IPS DF 4.7 (cell line): ENCODE data around the gene MTR.
A peak's percentile ranks its signal among the peaks of the same experiment; 100 is the strongest.

Experiments used
- DNase-seq: peaks from one replicate; pipeline ENCODE4 v3.0.0-alpha.2; 2013; ENCODE audit warnings: low spot score; ENCODE audit errors: extremely low read depth

MTR gene

DNA sequence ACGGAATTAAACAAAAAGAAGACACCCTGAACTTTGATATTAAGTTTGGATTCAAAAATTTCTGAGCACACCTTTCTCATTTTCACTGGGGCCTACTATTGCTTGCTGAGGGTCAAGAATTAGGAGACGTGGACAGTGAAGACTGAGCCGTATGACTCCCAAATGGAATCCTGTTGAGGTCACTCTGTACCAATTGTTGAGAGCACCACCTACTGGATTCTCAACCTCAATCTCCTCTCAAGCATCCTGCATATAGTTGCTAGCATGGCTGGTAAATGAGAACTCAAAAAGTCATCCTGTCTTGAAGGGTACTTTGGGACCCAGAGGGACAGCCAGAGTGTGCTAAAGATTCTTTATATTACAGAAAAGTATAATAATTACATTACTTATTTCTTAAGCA, 20.2 kb upstream of the MTR start:
- DNase-seq: peak; percentile 38

DNA sequence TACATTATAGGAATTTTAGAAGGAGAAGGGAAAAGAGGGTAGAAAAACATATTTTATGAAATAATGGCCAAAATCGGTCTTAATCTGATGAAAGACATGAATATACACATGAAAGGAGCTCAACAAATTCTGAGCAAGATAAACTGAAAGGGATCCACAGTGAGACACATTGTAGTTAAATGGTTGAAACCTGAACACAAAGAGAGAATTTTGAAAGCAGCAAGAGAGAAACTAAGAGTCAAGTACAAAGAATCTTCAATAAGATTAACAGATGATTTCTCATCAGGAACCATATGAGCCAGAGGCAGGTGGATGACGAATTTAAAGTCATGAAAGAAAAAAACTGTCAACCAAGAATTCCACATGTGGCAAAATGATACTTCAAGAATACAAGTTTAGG, 15.8 kb upstream of the MTR start:
- no peak for DNase-seq

DNA sequence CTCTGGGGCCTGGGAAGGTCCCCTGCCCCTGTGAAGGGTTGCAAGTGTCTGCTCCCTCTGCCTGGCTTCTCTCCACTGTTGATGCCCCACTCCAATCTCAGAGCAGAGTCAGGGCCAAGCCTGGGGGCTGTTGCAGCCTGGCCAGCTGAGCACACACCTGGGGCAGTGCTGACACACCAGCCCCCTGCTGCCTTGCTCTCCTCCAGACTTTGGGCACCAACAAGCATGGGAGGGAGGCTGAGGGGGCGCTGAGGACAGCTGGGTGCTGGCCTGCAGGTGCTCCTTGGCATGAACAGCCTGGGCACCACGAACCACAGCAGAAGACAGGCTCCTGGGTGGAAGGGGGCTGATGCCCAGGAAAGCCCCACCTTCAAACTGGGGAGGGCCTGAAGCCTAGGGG, 9.6 kb upstream of the MTR start:
- no peak for DNase-seq

DNA sequence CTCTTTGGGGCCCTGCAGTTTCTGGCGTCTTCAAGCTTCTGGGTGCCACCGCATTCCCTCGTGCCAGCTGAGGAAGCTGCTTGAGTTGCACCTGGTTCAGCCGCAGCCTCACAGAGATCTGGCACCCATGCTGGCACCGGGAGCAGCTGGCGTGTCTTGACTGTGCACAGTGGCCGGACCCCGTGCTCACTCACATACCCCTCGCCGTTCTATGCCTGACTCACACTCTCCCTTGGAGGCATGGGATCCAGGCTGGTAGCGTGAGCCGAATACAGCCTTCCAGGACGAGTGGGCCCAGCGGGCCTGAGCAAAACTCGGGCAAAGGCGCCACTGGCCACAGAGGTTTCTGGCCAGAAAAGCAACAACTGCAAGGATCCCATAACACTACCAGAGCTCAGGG, 8.6 kb upstream of the MTR start:
- no peak for DNase-seq

- no peak for DNase-seq
These were observed 482 bp upstream of the MTR start for GRCh38 chr1:236794585-236795034.

GRCh38 chr1:236795757-236796667, 920 bp downstream of the MTR start:
- DNase-seq: no peak

GRCh38 chr1:236799001-236799400, 3.9 kb downstream of the MTR start:
- no peak for DNase-seq

DNA sequence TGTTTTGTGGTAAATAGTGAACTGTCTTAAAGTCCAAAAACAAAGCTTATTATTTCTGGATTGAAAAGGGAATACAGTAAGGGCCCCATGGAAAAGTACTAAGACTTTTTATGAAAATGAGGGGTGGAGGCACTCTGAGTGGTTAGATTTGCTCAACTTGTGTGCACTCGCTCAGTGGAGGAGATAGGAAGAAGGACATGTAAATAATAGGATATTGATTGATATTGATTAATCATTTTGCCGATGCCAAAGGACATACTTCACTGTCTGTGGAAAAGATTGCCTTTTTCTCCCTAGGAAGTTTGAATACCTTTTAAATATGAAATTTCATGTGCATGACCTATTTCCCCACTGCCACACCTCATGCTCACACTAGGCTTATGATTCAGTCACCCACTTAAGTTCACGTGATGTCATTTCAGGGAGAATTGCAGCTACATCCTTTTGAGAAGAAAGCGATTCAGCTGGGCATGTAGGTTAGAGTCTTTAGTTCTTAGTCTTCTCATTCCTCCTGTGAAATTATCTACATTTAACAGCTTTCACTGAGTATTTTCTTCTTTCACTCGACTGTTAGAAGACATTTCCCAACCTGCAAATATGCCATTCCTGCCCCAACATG, 5.0 kb downstream of the MTR start:
- no peak for DNase-seq

DNA sequence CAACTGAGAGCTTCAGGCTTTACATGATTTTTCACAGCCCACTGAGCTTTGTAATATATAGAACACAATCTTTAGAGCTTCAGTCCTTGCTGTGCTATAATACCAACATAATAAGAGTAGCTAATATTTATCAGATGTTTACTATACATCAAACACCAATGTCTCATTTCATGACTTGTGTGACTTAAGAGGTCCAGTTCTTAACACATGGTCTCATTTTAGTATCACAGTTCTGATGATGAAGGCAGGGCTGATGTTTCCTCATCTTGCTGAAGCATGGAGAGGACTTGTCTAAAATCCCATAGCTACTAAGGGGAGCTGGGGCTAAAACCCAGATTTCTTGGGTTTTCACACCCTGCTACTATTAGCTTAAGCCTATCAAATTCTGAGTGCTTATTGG, 5.5 kb downstream of the MTR start:
- no peak for DNase-seq

GRCh38 chr1:236802264-236802663, 7.2 kb downstream of the MTR start:
- no peak for DNase-seq

GRCh38 chr1:236806634-236807033, 11.5 kb downstream of the MTR start:
- no peak for DNase-seq

DNA sequence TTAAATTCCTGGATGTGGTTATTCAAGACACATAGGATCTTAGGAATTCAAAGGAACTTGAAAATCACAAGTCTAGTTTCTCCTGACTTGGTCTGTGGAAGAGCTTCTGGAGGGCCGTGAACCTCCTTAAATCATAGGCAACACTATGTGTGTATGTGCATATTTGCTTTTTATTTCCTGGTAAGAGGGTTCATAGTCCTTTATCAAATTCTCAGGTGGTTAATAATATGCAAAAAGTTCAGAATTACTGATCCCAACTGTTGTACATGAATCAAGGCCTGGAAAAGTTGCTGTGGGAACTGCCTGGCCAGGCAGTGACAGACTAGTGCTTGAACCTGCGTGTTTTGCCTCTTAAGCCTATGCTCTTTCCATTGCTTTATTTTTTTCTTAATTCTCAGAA, 12.9 kb downstream of the MTR start:
- no peak for DNase-seq

DNA sequence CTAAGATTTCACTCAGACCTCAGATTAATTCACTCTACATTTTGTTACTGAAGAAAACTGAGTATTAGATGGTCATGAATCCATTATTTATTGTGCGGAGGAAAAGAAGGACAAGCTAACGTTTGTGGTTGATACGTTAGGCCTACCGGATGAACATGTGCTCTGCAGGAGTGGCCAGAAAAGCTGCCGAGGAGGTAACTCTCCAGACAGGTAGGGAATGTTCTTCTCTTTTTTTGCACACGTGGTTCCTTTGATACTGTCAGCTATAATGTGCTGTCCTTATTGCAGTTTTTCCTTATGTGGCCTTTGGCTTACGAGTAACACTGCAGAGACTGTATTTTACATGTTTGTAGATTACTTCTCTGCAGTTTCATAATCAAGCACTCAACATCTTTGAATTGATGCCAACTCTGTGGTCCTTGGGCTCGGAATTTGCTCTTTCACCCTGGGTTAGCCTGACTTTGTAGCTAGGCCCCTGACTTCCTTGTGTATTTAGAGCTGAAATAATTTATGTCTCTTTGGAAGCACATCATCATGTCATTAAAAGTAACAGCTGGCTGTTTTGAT, 13.6 kb downstream of the MTR start:
- no peak for DNase-seq

GRCh38 chr1:236809148-236809547, 14.1 kb downstream of the MTR start:
- DNase-seq: no peak

GRCh38 chr1:236810018-236810417, 14.9 kb downstream of the MTR start:
- DNase-seq: no peak

DNA sequence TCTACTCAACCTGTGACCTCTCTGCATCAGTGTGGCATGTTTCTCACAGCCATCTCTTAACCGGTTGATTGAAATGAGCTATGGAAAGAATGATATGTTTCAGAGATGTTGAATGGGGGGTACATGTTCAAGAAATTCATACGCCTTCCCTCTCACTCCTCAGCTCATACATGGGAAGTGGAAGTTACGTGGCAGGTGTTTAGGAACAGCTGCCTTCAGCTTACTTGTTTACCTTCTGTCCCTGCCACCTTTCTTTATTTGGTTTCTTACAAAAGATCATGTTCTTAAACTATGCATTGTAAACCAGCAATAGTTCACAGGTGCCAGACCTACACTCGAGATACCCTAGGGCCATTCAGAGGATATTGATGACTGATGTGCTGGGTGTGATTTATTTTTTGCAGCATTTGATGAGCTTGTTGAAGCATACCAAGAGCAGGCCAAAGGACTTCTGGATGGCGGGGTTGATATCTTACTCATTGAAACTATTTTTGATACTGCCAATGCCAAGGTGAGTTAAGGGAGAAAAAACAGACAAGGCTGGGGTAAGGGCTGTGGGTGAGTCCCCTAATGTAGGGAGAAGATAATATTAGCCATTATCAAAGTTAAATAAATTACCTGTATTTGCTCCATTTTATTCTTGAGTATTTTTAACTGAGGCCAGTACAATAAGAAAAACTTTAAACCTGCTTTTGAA, 17.4 kb downstream of the MTR start:
- DNase-seq: no peak

GRCh38 chr1:236815941-236816340, 20.8 kb downstream of the MTR start:
- DNase-seq: no peak

- no peak for DNase-seq
These were observed 24.8 kb downstream of the MTR start for GRCh38 chr1:236819856-236820255.

DNA sequence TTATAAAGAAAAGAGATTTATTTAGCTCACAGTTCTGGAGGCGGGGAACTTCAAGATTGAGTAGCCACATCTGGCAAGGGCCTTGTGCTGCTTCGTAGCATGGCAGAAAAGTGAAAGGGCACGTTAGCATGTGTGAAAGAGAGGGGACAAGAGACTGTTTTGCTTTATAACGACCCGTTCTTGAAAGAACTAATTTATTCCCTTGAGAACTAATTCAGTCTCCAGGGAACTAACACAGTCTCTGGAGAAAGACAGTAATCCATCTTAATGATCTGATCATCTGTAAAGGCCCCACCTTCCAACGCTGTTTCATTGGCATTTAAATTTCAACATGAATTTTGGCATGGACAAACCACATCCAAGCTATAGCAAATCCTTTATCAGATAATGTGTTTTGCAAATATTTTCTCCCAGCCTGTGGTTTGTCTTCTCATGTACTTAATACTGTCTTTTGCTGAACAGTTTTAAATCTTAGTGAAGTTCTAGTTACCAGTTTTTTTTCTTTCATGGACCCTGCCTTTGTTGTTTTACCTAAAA, 26.1 kb downstream of the MTR start:
- DNase-seq: no peak

- no peak for DNase-seq
These were observed 28.5 kb downstream of the MTR start for GRCh38 chr1:236823559-236823958.

DNA sequence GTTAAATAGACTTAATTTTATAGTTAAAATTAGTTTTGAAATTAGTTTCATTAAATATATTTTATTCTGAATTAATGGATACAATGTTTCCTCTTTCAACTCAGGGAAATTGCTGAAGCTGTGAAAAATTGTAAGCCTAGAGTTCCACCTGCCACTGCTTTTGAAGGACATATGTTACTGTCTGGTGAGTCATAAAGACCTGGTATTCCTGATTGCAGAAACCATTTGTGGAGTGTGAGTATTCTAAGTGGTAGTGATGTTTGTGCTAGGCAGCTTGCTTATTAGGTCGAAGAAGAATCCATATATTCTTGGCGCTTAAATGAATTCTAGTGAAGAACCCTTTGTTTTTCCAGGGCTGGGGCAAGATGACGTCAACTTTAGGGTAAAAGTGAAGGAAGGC, 34.0 kb downstream of the MTR start:
- DNase-seq: no peak

DNA sequence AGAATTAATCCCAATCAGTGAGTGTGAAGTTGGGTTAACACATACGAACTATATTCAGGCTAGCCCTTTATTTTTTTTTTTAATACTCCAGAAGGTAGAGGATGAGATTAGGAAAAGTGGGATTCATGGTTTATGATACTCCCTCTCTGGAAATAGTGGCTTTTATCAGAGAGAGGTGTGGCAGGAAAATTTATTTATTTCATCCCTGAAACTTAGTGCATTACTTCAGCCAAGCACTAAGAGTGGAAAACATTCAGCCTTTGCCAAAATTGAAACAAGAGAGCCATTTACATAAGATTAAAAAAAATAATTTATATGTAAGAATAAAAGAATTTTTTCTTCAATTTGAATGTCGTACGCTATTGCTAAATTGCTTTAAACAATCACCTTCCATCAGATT, 35.0 kb downstream of the MTR start:
- no peak for DNase-seq
